Vagina (tissue), 2 donors: Measurements from ENCODE around the gene GABARAP. TPM values are rescaled to one million over a fixed set of nuclear protein-coding genes. Genes with fewer than 3 reads are reported as not detected.

ENCODE experiments used
- DNase-seq, 2 donors: peaks; one replicate each; pipeline ENCODE4 v3.0.0-alpha.2; 2017; ENCODE audit errors: extremely low spot score in 2 of 2
- H3K27ac ChIP-seq: fragments of 200-600 bp; sonication (generic); one replicate; pipeline ENCODE4 v1.5.1; 2019
- H3K27me3 ChIP-seq: fragments of 200-600 bp; sonication (generic); one replicate; pipeline ENCODE4 v1.5.1; 2019
- H3K36me3 ChIP-seq, 2 donors: fragments of 200-600 bp; sonication (generic); one replicate each; pipeline ENCODE4 v1.5.1; 2017 to 2019
- H3K4me1 ChIP-seq: fragments of 200-600 bp; sonication (generic); one replicate; pipeline ENCODE4 v1.5.1; 2019
- H3K4me3 ChIP-seq, 2 donors: fragments of 200-600 bp; sonication (generic); 1 replicate in 1 of 2; 2 replicates in 1 of 2; pipeline ENCODE4 v1.5.1; 2016 to 2019
- H3K9me3 ChIP-seq: fragments of 200-600 bp; sonication (generic); one replicate; pipeline ENCODE4 v1.5.1; 2019
- POLR2A ChIP-seq, 2 donors: fragments of 450-650 bp; IDR thresholded peaks; one replicate each; pipeline ENCODE4 v1.6.1; 2017; ENCODE audit warnings: antibody characterized with exemption in 2 of 2, mild to moderate bottlenecking in 2 of 2, moderate library complexity in 2 of 2
- POLR2AphosphoS5 ChIP-seq, 2 donors: sonication (generic); formaldehyde crosslinking; IDR thresholded peaks; one replicate each; pipeline ENCODE4 v1.9.0; 2017; ENCODE audit warnings: antibody characterized with exemption in 2 of 2, mild to moderate bottlenecking in 2 of 2, low read depth in 1 of 2; ENCODE audit not compliant: insufficient read depth in 1 of 2
- intact Hi-C: fragments of 100-400 bp; cut with DNase I; formaldehyde crosslinking; loops from one replicate; pipeline ENCODE4 v1.15.1; 2023
- total RNA-seq: library from RNA; depleted of rRNA; stranded (reverse); fragments of >200 nt; gene quantifications from one replicate; pipeline ENCODE4 v1.2.3, GENCODE V29; 2016
- TF ChIP-seq, protein P1 (sequence below), 3 experiments: fragments of 450-650 bp in 2 of 3; fragments of 200-600 bp in 1 of 3; sonication (generic) in 1 of 3; IDR thresholded peaks; one replicate each; pipeline ENCODE4 v1.5.1; 2017 to 2019; ENCODE audit warnings: antibody characterized with exemption in 3 of 3, mild to moderate bottlenecking in 2 of 3, moderate library complexity in 2 of 3

The GABARAP gene
- total RNA-seq, 1 donor from 2014 or later = 395 TPM

DNA sequence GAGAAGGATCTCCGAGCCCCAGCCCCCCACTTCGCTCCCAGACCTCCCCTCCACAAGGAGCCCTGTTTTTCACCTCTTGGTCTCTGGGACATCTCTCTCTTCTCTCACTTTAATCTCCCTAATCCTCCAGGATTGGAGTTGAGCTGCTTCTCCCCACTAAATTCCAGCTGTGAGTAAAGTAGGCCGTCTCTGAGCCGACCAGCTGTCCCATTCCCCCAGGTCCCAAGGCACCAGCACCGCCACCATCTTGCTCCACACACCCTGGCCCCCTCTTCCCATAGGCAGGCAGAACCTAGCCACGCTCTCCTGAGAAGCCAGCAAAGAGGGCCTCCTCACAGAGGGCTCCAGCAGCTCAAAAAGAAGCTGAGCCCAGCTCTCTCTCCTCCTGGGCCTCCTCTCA is 23.5 kb downstream of the GABARAP start:
- intact Hi-C loops = no loop called here
- H3K27me3 ChIP-seq = no peaks in the 10 kb centered on the region
- peak overlapping the region; percentile 99 for H3K27ac ChIP-seq
- no peaks in the 10 kb centered on the region for H3K9me3 ChIP-seq
- TF ChIP-seq POLR2AphosphoS5 (IDR thresholded peaks at IDR 0.05; ENCODE audit: insufficient read depth in 1 of 2, low read depth in 1 of 2) (no peak), POLR2A (IDR thresholded peaks at IDR 0.05) (no peak)
- TF ChIP-seq, protein P1, sequence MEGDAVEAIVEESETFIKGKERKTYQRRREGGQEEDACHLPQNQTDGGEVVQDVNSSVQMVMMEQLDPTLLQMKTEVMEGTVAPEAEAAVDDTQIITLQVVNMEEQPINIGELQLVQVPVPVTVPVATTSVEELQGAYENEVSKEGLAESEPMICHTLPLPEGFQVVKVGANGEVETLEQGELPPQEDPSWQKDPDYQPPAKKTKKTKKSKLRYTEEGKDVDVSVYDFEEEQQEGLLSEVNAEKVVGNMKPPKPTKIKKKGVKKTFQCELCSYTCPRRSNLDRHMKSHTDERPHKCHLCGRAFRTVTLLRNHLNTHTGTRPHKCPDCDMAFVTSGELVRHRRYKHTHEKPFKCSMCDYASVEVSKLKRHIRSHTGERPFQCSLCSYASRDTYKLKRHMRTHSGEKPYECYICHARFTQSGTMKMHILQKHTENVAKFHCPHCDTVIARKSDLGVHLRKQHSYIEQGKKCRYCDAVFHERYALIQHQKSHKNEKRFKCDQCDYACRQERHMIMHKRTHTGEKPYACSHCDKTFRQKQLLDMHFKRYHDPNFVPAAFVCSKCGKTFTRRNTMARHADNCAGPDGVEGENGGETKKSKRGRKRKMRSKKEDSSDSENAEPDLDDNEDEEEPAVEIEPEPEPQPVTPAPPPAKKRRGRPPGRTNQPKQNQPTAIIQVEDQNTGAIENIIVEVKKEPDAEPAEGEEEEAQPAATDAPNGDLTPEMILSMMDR (IDR thresholded peaks at IDR 0.05) = no peak
- peaks cover 0 to 14% of the 10 kb centered on the region in 2 donors for H3K36me3 ChIP-seq
- no peak for DNase-seq
- H3K4me3 ChIP-seq = no peak overlapping the region
- H3K4me1 ChIP-seq = peaks cover 79% of the 10 kb centered on the region

DNA sequence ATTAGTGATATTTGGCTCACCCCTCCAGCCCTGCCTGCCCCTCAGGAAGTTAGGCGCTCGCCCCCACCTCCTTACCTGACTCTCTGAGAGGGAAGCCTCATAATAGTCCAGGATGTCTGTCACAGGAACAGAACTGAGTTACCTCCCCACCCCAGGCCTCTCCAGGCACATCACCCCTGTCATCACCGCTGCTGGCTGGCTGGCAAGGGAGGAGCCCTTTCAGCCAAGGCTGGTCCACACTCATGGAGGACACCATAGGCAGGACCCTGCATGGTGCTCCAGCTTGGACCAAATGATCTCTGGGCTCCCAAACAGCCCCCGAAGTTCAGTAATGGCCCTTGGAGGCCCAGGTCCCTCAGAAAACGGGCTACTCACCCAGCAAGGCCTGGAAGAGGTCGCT is 24.1 kb downstream of the GABARAP start:
- intact Hi-C loops = no loop called here
- TF ChIP-seq POLR2A (IDR thresholded peaks at IDR 0.05) = no peak
- no peak for TF ChIP-seq POLR2AphosphoS5 (IDR thresholded peaks at IDR 0.05; ENCODE audit: insufficient read depth in 1 of 2, low read depth in 1 of 2)
- TF ChIP-seq, protein P1 (IDR thresholded peaks at IDR 0.05) = no peak
- Histone ChIP-seq H3K27ac (peak overlapping the region; percentile 99), H3K36me3 (peaks cover 0 to 8% of the 10 kb centered on the region in 2 donors), H3K9me3 (no peaks in the 10 kb centered on the region), H3K4me3 (peak overlapping the region; percentile 54 to 55), H3K27me3 (no peaks in the 10 kb centered on the region), H3K4me1 (peaks cover 81% of the 10 kb centered on the region)
- no peak for DNase-seq

- Histone ChIP-seq H3K36me3 (no peaks in the 10 kb centered on the region), H3K27ac (peak overlapping the region; percentile 99), H3K4me3 (peak overlapping the region; percentile 54 to 55), H3K4me1 (peaks cover 76% of the 10 kb centered on the region), H3K9me3 (no peaks in the 10 kb centered on the region), H3K27me3 (no peaks in the 10 kb centered on the region)
- no peak for DNase-seq
- TF ChIP-seq POLR2A (IDR thresholded peaks at IDR 0.05) (no peak), POLR2AphosphoS5 (IDR thresholded peaks at IDR 0.05; ENCODE audit: insufficient read depth in 1 of 2, low read depth in 1 of 2) (no peak)
- TF ChIP-seq, protein P1 (IDR thresholded peaks at IDR 0.05) = no peak
- intact Hi-C loops = no loop called here
Measured at GRCh38 chr17:7217113-7217987, 24.9 kb downstream of the GABARAP start.

DNA sequence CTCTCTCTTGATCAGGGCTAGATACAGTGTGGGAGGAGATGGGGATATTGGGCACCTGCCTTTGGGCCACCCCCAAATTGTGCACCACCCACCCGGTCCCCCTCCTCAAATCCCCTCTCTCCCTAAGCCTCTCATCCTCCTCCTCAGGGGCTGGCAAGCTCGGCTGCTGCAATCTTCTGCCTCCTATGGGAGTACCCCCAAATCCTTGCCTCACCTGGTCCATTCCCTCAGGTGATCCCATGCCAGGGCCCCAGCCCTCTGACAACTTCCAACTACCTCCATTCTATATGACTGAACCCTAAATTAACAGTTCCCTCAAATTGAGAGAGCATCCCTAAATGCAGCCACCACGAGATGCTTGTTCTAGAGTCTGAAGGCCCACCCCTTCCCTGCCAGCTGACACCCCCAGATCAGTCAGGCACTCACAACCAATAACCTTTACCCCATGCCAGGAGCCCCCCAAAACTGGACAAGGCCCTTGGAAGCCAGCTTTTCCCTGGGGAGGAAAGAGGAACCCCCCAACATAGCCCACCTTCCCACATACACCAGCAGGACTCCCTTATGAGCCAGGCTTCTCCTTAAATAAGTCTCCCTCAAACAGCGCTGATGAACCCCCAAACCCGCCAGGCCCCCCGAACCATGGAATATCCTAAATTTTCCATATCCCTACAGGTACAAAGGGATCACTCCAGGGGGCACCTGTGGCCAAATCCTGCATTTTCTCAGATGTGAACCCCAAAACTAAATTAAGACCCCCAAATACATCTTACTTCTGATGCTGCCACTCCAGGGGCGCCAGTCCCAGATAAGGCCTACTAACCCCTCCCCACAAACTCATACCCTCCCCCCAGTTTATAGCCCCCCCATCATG is 25.8 kb downstream of the GABARAP start:
- no peaks in the 10 kb centered on the region for H3K9me3 ChIP-seq
- peaks cover 73% of the 10 kb centered on the region for H3K4me1 ChIP-seq
- peak overlapping the region; percentile 99 for H3K27ac ChIP-seq
- no peaks in the 10 kb centered on the region for H3K36me3 ChIP-seq
- peak overlapping the region; percentile 54 to 55 for H3K4me3 ChIP-seq
- intact Hi-C loops = no loop called here
- no peak for DNase-seq
- H3K27me3 ChIP-seq = no peaks in the 10 kb centered on the region
- TF ChIP-seq POLR2A (IDR thresholded peaks at IDR 0.05) = no peak
- TF ChIP-seq, protein P1 (IDR thresholded peaks at IDR 0.05) = no peak
- TF ChIP-seq POLR2AphosphoS5 (IDR thresholded peaks at IDR 0.05; ENCODE audit: insufficient read depth in 1 of 2, low read depth in 1 of 2) = no peak
